GM21447 (cell line): ENCODE measurements around the gene IMMP2L.
"Not testable (repeated sequence)": the region's sequence is repeated elsewhere in the genome, so short reads cannot be mapped to it uniquely, and the experiment has no call there.

Experiments used
- ATAC-seq: cut with Tn5 transposase; IDR thresholded peaks from one replicate; pipeline ENCODE4 v1.9.1; 2021; ENCODE audit not compliant: unreplicated experiment

IMMP2L gene

GRCh38 chr7:110685899-110686298, 876.4 kb downstream of the IMMP2L start:
- ATAC-seq, result no peak

DNA sequence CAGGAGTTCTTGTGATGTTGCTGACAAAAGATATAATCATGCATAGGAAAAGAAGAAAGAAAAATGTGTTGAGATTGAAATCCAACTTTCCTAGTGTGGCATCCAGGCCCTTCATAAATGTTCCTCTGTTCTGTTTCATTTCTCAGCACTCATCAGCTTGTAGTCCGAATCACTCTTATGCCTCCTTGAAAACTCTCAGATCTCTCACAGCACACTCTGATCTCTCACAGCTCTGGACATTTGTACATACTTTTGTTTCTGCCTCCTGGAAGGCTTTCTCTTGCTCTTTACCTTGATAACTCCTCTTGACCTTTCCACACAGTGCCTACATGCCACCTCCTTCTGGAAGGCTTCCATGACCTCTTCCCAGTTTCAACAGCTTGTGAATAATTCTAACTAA, 880.4 kb downstream of the IMMP2L start:
- no peak for ATAC-seq

- no peak for ATAC-seq
These were observed 884.9 kb downstream of the IMMP2L start for GRCh38 chr7:110677405-110677804.

DNA sequence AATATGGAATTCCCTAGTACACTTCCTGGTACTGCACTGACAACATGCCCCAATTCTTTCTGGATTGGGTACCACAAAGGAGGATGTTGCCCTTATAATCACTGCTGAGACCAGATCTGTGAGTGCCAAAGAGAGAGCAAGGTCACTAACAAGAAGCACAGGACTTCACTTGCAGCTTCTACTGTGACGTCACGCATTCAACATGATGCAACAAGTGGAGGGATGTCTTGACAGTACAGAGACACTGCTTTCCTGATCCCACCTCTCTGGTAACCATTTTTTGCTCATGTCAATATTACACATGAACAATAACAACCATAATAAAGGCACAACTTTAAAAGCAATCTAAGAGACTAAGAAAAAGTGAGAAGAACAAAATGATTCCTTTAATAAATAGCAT, 885.5 kb downstream of the IMMP2L start:
- no peak for ATAC-seq

GRCh38 chr7:110675383-110676103, 886.7 kb downstream of the IMMP2L start:
- no peak for ATAC-seq

DNA sequence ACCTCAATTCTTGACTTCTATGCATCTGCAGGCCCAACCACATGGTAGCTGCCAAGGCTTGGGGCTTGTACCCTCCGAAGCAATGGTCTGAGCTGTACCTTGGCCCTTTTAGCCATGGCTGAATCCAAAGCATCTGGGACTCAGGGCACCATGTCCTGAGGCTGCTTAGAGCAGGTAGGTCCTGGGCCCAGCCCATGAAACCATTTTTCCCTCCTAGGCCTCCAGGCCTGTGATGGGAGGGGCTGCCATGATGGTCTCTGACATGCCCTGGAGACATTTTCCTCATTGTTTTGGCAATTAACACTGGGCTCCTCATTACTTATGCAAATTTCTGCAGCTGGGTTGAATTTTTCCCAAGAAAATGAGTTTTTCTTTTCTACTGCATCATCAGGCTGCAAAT, 889.1 kb downstream of the IMMP2L start:
- no peak for ATAC-seq

GRCh38 chr7:110669410-110669809, 892.9 kb downstream of the IMMP2L start:
- no peak for ATAC-seq

GRCh38 chr7:110664803-110665202, 897.5 kb downstream of the IMMP2L start:
- no peak for ATAC-seq

GRCh38 chr7:110660637-110661036, 901.7 kb downstream of the IMMP2L start:
- not testable (repeated sequence) for ATAC-seq

DNA sequence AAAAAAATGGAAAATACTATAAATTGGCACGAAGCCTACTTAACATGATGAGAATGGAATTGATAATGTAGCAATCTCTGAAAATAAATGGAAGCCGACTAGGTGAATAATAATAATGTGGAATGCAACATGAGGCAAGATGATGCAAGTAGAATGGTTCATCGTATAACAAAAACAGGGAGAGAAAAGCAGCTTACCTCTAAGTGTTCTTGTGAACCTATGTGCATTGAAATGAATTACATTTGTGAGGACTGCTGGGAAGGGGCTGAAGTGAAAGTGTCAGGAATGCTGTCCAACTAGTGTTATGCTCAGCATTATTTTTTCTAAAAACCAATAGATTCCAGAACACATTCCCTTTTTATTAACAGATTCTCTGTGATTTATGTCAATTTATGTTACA, 912.0 kb downstream of the IMMP2L start:
- no peak for ATAC-seq

- ATAC-seq, result no peak
These were observed 915.0 kb downstream of the IMMP2L start for GRCh38 chr7:110647266-110647665.

DNA sequence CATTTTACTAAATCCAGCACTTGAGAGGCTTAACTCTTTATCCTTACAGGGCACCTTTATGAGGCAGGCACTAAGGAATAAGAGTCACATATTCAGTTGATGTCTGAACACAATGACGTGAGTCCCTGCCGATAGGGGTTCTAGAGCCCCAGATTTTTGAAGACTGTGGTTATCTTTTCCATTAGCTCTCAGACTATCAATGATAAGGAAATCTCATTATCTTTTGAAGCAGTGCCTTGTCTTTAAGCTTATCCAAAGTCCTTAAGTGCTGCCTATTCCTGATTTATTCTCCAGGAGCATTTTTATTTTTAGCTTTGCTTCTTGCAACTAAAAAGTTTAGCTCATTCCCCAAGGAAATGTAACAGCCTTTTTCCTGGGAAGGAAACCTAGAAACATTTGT, 915.5 kb downstream of the IMMP2L start:
- no peak for ATAC-seq

- no peak for ATAC-seq
These were observed 916.7 kb downstream of the IMMP2L start for GRCh38 chr7:110645616-110646015.

DNA sequence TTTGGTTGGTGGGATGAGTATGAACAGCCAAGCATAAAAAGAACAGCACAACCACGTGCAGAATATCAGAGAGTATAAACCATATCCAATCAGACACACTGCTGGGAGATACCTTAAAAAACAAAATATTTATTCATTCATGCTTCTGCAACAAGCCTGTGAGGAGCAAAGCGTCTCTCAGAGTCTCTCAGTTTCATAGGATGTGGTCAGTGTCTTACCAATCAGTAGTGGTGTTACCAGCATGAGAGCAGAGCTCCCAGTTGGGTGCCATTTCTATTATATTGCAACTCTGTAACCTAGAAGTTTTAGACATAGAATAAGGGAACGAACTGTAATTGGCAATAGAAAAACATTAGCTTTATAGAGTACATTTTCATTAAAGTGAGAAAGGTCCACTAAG, 917.2 kb downstream of the IMMP2L start:
- ATAC-seq, result no peak

DNA sequence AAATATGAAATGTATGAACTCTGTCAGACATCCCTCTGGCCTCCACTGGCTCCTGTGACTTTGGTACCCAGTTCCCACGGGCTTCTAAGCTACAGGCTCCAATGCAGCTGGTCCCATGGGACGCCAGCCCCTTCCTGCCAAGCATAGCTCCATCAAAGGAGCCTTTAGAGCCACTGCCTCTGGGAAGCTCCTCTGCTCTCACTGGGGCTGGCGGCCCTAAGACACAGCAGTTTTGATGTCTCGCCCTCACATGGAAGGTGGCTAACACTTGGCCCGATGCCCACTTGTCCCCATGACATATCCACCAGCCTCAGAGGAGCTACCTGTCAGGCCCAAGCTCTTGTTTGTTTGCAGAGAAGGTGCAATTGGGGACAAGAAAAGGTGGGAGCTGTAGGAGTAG, 925.0 kb downstream of the IMMP2L start:
- no peak for ATAC-seq

- ATAC-seq, result no peak
These were observed 929.0 kb downstream of the IMMP2L start for GRCh38 chr7:110633313-110633712.

DNA sequence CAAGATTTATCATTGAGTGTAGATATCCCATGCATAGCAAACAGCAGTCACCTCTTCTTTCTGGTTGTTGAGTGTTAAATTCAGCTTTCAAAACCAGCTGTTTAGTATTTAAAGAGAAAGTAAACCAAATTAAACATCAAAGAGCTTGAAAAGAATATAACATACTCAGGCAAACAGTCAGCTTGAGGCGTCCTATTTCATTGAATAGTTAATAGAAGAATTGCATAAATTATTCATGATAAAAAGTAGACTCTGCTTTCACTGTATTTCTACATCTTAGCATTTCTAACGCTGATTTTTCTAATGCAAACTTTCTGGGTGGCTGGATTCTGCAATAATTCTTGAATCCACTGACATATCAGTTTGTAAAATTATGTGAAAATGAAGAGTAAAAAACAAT, 935.9 kb downstream of the IMMP2L start:
- no peak for ATAC-seq

DNA sequence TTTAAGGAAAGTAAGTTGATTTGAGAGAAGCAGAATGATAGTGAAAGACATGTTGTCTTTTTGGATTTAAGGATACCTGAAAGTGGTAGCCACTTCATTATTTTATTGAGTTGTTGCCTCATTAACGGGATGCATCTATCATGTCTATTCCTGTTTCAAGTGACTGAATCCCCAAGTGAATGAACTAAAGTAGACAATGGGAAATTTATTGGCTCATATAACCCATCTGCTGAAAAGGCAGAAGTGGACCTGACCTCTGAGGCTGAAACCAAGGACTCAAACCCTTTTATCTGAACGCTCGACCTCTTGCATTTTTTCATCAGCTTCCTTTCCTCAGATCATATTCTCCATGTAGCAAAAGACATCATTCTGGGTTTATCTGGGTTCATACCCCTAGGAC, 937.0 kb downstream of the IMMP2L start:
- no peak for ATAC-seq

GRCh38 chr7:110623436-110623835, 938.9 kb downstream of the IMMP2L start:
- ATAC-seq, result no peak

GRCh38 chr7:110621289-110621688, 941.0 kb downstream of the IMMP2L start:
- ATAC-seq, result no peak

DNA sequence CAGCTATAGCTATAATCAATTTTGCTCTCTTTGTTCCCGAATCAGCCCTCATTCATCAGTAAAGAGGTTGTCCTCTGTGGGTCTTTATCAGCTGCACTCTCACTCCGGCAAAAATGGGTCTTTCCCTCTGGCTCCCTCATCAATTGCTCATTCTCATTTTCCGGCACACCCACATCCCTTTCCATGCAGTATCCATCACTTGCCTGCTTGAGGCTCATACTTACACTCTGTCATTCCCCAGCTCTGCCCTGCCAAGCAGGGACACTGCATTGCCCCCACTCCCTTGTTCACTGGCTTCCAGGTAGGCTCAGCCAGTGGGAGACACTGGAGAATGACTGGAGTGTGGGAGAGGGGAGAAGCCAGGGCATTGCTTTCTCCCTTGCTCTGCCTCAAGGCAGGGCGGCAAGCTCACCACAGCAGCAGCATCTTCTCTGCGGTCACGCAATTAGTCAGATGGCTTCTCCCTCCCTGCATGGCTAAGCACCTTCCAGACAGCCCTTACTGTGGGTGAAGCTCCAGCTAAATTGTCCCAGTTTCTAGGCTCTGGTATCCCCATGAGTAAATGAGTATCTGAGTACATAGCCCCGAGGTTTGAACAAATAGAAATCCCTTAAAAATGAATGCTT, 942.1 kb downstream of the IMMP2L start:
- no peak for ATAC-seq
